ENCODE results near the gene ATP2A1.

The ATP2A1 gene

GRCh38 chr16:28878083-28878926 lies at the start of gene ATP2A1:
Gene ATP2A1, plus strand, starts transcription at chr16:28878488. Its CDS starts 184 bp downstream, at chr16:28878672.
- Histone ChIP-seq H3K4me1 (peaks cover 8% of the 10 kb centered on the region), H3K36me3 (replicated peaks) (peaks cover 8% of the 10 kb centered on the region)
- in situ Hi-C loops (cut with MboI; ENCODE audit: low sequenced_read_pairs): no loop called here

DNA sequence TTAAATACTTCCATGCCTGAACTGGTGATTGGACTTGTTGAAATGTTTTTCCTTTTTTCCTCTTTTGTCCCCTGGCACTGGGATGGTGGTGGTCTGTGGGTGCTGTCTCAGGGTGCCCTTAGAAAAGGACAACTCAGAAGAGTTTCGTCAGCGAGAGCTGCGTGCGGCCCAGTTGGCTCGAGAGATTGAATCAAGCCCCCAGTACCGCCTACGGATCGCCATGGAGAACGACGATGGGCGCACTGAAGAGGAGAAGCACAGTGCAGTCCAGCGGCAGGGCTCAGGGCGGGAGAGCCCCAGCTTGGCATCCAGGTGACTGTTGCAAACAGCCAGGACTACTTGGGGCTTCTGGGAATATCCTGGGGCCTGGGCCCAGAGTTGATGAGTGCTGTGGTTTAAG lies 48.5 kb upstream of the ATP2A1 start:
- in situ Hi-C loops (cut with MboI; ENCODE audit: low sequenced_read_pairs): no loop called here
- H3K36me3 ChIP-seq (replicated peaks): peaks cover 95% of the 10 kb centered on the region
- no peaks in the 10 kb centered on the region for H3K9me3 ChIP-seq
- no peaks in the 10 kb centered on the region for H3K27me3 ChIP-seq (ENCODE audit: low read depth)
- H3K4me3 ChIP-seq: no peak overlapping the region
- no peak for DNase-seq (ENCODE audit: low spot score in 2 of 2)
- H3K4me1 ChIP-seq: no peaks in the 10 kb centered on the region

More at GRCh38 chr16:28878083-28878926, at the start of gene ATP2A1:
- no peak for DNase-seq (ENCODE audit: low spot score in 2 of 2)
- no peaks in the 10 kb centered on the region for H3K27me3 ChIP-seq (ENCODE audit: low read depth)
- H3K9me3 ChIP-seq: no peaks in the 10 kb centered on the region
- H3K4me3 ChIP-seq: peak within 1 kb of the TSS; percentile 73

DNA sequence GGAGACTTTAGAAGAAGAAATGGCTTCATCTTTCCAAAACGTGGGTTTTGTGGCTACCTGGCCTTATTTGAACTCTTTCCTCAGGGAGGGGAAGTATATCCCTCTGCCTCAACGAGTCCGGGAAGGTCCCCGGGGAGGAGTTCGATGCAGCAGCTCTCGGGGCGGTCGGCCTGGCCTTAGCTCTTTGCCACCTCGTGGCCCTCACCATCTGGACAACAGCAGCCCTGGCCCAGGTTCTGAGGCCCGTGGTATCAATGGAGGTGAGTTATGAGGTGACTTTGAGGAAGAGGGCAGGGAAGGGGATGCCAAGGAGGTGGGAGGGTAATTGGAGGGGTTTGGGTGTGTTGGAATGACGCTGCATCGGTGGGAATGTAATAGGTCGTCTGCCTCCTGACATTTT lies 47.8 kb upstream of the ATP2A1 start:
- in situ Hi-C loops (cut with MboI; ENCODE audit: low sequenced_read_pairs): no loop called here

GRCh38 chr16:28834349-28834748 lies 43.9 kb upstream of the ATP2A1 start:
- no peaks in the 10 kb centered on the region for H3K27me3 ChIP-seq (ENCODE audit: low read depth)
- in situ Hi-C loops (cut with MboI; ENCODE audit: low sequenced_read_pairs): no loop called here
- no peaks in the 10 kb centered on the region for H3K9me3 ChIP-seq
- H3K4me1 ChIP-seq: no peaks in the 10 kb centered on the region
- no peak for DNase-seq (ENCODE audit: low spot score in 2 of 2)
- no peak overlapping the region for H3K4me3 ChIP-seq
- H3K36me3 ChIP-seq (replicated peaks): peaks cover 89% of the 10 kb centered on the region

More for the DNA sequence above, 47.8 kb upstream of the ATP2A1 start:
- no peaks in the 10 kb centered on the region for H3K9me3 ChIP-seq
- no peaks in the 10 kb centered on the region for H3K4me1 ChIP-seq
- peaks cover 98% of the 10 kb centered on the region for H3K36me3 ChIP-seq (replicated peaks)
- DNase-seq (ENCODE audit: low spot score in 2 of 2): no peak
- no peaks in the 10 kb centered on the region for H3K27me3 ChIP-seq (ENCODE audit: low read depth)
- no peak overlapping the region for H3K4me3 ChIP-seq

DNA sequence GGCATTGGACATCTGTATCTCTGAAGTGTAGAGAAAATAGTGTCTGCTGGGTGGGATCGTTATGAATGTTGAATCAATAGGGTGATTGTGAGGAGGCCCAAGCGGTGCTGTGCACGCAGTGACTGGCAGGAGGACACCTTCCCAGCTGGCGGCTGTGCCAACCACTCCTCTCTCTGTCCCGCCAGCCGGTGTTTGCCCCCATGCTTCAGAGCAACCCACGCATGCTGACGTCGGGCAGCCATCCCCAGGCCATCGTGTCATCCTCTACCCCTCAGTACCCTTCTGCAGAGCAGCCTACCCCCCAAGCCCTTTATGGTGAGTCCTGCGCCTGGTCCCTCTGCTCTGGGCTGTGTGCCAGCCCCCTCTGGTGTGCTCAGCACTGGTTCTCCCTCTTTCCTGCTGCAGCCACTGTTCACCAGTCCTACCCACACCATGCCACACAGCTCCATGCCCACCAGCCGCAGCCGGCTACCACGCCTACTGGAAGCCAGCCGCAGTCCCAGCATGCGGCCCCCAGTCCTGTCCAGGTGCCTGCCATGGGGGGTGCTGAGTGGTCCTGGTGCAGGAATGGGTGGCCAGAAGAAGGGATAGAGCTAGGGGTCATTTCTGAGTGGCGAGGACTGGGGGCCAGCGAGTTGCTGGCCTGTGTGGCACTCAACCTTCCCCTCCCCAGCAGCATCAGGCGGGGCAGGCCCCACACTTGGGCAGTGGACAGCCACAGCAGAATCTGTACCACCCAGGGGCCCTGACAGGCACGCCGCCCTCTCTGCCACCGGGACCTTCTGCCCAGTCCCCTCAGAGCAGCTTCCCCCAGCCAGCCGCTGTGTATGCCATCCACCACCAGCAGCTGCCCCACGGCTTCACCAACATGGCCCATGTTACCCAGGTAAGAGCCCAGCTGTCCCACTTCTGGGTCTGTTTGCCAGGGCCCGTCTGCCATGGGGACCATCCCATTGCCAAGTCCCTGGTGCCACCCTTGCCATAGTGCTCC lies 43.1 kb upstream of the ATP2A1 start:
- in situ Hi-C loops (cut with MboI; ENCODE audit: low sequenced_read_pairs): no loop called here
- Histone ChIP-seq H3K4me1 (no peaks in the 10 kb centered on the region), H3K9me3 (no peaks in the 10 kb centered on the region), H3K4me3 (no peak overlapping the region), H3K36me3 (replicated peaks) (peaks cover 80% of the 10 kb centered on the region), H3K27me3 (ENCODE audit: low read depth) (no peaks in the 10 kb centered on the region)
- no peak for DNase-seq (ENCODE audit: low spot score in 2 of 2)

- H3K4me3 ChIP-seq: no peak overlapping the region
- DNase-seq (ENCODE audit: low spot score in 2 of 2): no peak
- H3K27me3 ChIP-seq (ENCODE audit: low read depth): no peaks in the 10 kb centered on the region
- no peaks in the 10 kb centered on the region for H3K9me3 ChIP-seq
- no peaks in the 10 kb centered on the region for H3K4me1 ChIP-seq
- in situ Hi-C loops (cut with MboI; ENCODE audit: low sequenced_read_pairs): no loop called here
- peaks cover 73% of the 10 kb centered on the region for H3K36me3 ChIP-seq (replicated peaks)
Observed at GRCh38 chr16:28835864-28836760, 42.2 kb upstream of the ATP2A1 start.

- H3K36me3 ChIP-seq (replicated peaks): peaks cover 73% of the 10 kb centered on the region
Observed at GRCh38 chr16:28836761-28837064, 41.6 kb upstream of the ATP2A1 start.

DNA sequence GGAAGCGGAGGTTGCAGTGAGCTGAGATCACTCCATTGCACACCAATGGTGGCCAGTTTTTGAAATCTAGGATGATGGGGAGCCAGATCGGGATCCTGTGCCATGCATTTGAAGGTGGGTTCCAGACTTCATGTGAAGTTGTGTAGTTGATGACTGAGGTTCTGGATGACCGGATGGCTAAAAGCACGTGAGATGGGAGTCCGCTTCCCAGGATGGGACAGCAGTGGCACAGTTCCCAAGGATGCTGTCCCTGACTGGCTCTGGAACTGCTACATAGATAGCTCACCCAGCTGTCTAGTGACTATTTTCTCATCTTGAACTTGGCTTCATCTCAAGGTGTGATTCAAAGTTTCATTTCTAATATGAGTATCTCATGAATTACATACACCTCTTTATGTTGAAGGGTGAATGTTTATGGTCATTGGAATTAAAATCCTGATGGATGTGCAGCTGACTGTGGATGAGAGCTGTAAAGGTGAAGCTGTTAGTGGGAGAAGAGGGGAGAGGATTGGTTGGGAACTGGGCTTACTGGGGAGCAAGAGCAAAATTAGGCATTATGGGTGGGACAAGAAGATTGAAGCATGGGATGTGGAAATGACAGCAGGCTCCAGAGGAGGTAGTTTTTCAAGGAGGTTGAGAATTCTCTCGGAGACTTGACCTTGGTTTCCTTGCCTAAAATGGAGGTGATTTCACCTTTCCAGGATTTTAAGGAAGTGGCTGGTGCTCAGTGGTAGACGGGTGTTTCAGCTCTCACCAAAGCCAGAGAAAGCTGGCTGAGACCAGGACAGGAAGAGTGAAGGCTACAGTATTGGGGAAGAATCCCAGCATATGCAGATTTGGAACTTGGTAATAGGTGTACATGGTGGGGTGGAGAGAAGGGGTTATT lies 40.4 kb upstream of the ATP2A1 start:
- H3K27me3 ChIP-seq (ENCODE audit: low read depth): no peaks in the 10 kb centered on the region
- no peaks in the 10 kb centered on the region for H3K4me1 ChIP-seq
- in situ Hi-C loops (cut with MboI; ENCODE audit: low sequenced_read_pairs): no loop called here
- DNase-seq (ENCODE audit: low spot score in 2 of 2): no peak
- no peaks in the 10 kb centered on the region for H3K9me3 ChIP-seq
- H3K36me3 ChIP-seq (replicated peaks): peaks cover 72% of the 10 kb centered on the region
- H3K4me3 ChIP-seq: no peak overlapping the region

More at GRCh38 chr16:28836761-28837064, 41.6 kb upstream of the ATP2A1 start:
- H3K4me1 ChIP-seq: no peaks in the 10 kb centered on the region
- no peaks in the 10 kb centered on the region for H3K27me3 ChIP-seq (ENCODE audit: low read depth)
- DNase-seq (ENCODE audit: low spot score in 2 of 2): no peak
- H3K9me3 ChIP-seq: no peaks in the 10 kb centered on the region
- H3K4me3 ChIP-seq: no peak overlapping the region
- in situ Hi-C loops (cut with MboI; ENCODE audit: low sequenced_read_pairs): no loop called here

- Histone ChIP-seq H3K36me3 (replicated peaks) (peaks cover 72% of the 10 kb centered on the region), H3K4me3 (no peak overlapping the region), H3K9me3 (no peaks in the 10 kb centered on the region), H3K27me3 (ENCODE audit: low read depth) (no peaks in the 10 kb centered on the region), H3K4me1 (no peaks in the 10 kb centered on the region)
- DNase-seq (ENCODE audit: low spot score in 2 of 2): no peak
- in situ Hi-C loops (cut with MboI; ENCODE audit: low sequenced_read_pairs): no loop called here
Observed at GRCh38 chr16:28838558-28838918, 39.8 kb upstream of the ATP2A1 start.

GRCh38 chr16:28839004-28839639 lies 39.2 kb upstream of the ATP2A1 start:
- Histone ChIP-seq H3K4me1 (no peaks in the 10 kb centered on the region), H3K4me3 (no peak overlapping the region), H3K27me3 (ENCODE audit: low read depth) (no peaks in the 10 kb centered on the region), H3K36me3 (replicated peaks) (peaks cover 72% of the 10 kb centered on the region), H3K9me3 (no peaks in the 10 kb centered on the region)
- DNase-seq (ENCODE audit: low spot score in 2 of 2): no peak
- in situ Hi-C loops (cut with MboI; ENCODE audit: low sequenced_read_pairs): no loop called here

GRCh38 chr16:28839899-28840298 lies 38.4 kb upstream of the ATP2A1 start:
- H3K27me3 ChIP-seq (ENCODE audit: low read depth): no peaks in the 10 kb centered on the region
- no peak for DNase-seq (ENCODE audit: low spot score in 2 of 2)
- peaks cover 72% of the 10 kb centered on the region for H3K36me3 ChIP-seq (replicated peaks)
- H3K4me1 ChIP-seq: no peaks in the 10 kb centered on the region; the same call in 1 of the 2 replicates
- H3K9me3 ChIP-seq: no peaks in the 10 kb centered on the region
- in situ Hi-C loops (cut with MboI; ENCODE audit: low sequenced_read_pairs): no loop called here
- H3K4me3 ChIP-seq: no peak overlapping the region

DNA sequence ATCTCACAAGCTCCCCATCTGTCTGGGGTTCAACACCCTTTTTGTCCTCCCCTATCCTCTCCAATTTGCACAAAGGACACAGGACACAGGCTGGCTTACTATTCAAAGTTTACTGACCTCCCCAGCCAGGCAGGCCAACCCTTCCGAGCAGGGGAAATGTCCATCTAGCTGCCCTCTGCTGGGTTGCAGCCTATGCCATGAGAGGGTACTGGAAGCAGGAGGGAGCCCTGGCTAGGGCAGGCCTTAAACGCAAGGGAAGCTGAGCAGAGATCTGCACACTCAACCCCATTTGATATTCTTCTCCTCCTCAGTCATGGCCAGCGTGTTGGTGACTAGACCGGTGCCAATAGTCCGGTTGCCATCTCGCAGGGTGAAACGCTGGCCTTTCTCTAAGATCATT lies 35.6 kb upstream of the ATP2A1 start:
- H3K27me3 ChIP-seq (ENCODE audit: low read depth): no peaks in the 10 kb centered on the region
- no peaks in the 10 kb centered on the region for H3K9me3 ChIP-seq
- no peak for DNase-seq (ENCODE audit: low spot score in 2 of 2)
- H3K4me3 ChIP-seq: no peak overlapping the region
- H3K4me1 ChIP-seq: peaks cover 4% of the 10 kb centered on the region
- peaks cover 51% of the 10 kb centered on the region for H3K36me3 ChIP-seq (replicated peaks)
- in situ Hi-C loops (cut with MboI; ENCODE audit: low sequenced_read_pairs): no loop called here

All from HAP-1 (cell line).